NCI-H774 (cell line): ENCODE data around the gene BCAS4.

Experiments
- DNase-seq: peaks from one replicate; lab custom pipeline; 2025; lab: John Stamatoyannopoulos, UW

Gene BCAS4

GRCh38 chr20:50823319-50823718 lies 28.5 kb downstream of the BCAS4 start:
- no peak for DNase-seq

DNA sequence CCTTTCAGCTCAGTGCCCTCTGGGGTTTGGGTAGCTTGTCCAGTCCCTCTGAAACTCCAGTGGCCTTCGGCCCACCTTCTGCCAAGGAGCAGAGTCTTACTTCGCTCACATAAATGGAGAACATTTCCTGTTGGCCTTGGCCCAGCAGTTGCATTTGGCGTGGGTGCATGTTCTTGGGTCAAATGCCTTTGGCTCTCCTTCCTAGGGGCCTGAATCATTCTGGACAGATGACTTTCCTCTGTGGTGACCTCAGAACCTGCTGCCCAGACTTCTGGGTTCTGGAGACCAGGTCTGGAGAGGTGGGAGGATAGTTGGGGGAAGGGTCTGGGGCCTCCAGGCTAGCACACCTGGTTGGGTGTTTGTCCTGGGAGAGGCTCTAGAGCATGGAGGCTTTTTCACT lies 29.3 kb downstream of the BCAS4 start:
- no peak for DNase-seq

DNA sequence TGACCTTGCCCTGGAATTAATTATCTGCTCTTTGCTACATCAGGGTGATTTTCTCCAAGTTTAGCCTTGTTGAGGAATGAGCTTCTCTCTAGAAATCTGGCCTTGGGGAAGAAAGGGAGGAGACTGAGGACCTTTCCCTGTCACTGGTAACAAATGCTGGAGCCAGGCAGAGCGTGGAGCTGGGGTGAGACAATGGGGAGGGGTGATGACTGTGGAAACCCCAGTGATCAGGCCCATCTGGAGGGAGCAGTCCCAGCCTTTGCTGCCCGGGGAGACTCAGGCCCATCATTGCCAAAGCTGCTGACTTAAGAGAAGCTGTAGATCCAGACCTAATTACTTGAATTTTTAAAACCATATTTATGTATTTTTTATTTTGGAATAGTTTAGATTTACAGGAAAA lies 31.3 kb downstream of the BCAS4 start:
- DNase-seq = no peak

DNA sequence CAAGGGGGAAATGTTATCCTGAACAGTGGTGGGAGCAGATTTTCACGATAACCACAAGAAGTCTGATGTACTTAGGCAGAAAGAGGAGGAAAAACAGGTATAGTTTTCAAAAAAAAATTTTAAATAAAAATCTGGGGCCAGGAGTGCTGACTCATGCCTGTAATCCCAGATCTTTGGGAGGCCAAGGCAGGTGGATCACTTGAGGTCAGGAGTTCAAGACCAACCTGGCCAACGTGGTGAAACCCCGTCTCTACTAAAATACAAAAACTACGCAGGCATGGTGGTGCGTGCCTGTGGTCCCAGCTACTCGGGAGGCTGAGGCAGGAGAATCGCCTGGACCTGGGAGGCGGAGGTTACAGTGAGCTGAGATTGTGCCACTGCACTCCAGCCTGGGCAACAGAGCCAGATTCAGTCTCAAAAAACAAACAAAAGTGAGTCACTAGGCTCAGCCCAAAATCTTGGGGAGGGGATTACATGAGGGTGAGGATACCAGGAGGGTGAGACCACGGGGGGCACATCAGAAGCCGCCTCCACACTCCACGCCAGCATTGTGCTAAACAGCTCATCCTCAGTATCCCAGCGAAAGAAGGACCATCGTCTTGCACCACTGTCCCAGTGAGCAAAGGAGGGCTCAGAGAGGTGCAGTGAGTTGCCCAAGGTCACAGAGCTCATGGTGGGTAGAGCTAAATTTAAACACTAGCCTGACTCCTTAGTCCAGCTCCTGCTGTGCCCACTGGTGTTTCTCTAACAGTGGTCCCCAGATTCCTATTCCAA lies 33.7 kb downstream of the BCAS4 start:
- DNase-seq = no peak

GRCh38 chr20:50831622-50832021 lies 36.8 kb downstream of the BCAS4 start:
- no peak for DNase-seq

DNA sequence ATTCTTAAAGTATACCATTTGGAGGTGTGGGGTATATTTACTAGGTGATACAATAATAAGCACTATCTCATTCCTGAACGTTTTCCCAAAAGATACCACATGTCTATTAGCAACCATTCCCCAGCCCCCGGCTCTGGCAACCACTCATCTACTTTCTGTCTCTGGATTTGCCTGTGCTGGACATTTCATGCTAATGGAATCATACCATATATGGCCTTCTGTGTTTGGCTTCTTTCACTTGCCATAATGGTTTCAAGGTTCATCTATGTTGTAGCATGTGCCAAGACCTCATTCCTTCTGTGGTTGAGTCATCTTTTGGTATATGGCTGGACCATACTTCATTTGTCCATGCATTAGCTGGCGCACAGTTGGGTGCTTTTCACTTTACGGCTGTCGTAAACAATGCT lies 39.7 kb downstream of the BCAS4 start:
- DNase-seq = no peak

DNA sequence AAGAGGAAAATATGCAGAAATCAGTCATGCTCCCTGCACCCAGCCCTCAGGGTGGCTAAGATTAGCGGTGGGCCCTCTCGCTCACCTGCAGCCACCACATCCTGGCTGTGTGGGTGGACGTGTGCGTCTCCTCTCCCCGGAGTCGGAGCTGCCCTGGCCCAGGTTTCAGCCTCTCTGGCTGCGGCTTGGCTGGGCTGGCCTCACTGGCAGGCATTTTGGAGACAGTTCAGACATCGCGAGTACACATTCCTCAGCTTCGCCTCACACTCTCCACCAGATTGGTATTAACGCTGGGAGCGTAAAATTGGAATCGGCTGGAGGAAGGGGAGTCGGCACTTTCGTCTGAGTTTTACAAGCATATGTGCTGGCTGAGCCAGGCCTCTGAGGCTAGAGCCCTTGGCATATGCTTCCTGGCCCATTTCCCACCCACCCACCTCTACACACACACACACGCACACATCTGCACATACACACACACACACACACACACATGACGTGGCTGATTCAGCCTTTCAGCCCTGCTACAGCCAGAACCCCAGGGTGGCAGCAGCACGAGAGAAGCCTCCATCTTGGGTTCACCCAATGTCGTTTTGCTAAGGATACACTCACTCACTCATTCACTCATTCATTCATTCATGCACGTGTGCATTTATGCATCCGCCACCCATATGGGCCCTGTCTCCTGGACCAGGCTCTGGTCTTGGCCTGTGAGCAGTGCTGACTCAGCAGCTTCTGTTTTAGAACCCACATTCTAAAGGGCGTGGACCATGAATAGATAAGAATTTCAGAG lies 42.9 kb downstream of the BCAS4 start:
- DNase-seq = no peak

GRCh38 chr20:50838322-50838625 lies 43.4 kb downstream of the BCAS4 start:
- DNase-seq = no peak

DNA sequence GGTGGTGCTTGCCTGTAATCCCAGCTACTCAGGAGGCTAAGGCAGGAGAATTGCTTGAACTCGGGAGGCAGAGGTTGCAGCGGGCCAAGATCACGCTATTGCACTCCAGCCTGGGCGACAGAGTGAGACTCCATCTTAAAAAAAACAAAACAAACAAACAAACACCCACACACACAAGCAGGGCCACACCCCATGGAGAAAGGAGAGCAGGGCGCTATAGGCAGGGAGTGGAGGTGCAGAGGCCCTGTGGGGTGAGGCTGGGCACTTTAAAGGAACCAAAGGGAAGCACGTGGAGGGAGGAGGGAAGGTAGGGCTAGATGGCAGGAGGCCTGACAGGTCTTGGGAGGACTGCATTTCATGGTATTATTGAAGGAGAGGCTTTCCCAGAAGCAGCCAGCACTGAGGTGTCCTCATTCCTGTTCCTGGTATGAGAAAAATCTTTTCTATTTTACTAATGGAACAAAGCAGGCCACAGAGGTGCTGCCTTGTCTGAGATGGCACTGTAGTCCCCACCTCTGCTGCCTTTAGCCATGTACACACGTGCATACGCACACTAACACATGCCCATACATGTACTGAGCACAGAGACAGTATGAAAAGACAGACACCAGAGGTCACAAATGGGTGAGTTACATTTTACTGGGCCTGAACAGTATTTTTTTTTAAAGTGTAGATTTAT lies 44.0 kb downstream of the BCAS4 start:
- no peak for DNase-seq

DNA sequence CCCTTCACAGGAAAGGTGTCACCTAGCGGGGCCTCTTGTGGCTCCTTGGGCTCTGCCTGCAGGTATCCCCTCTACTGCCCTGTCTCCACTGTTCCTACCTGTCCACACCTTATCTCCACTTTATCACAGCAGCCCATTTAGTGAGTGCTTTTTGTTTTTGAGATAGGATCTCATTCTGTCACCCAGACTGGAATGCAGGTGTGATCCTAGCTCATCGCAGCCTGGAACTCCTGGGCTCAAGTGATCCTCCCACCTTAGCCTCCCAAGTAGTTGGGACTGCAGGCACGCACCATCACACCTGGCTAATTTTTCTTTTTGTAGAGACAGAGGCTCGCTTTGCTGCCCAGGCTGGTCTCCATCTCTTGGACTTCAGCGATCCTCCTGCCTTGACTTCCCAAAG lies 48.0 kb downstream of the BCAS4 start:
- DNase-seq = no peak

GRCh38 chr20:50843331-50844276 lies 48.7 kb downstream of the BCAS4 start:
- DNase-seq = no peak

DNA sequence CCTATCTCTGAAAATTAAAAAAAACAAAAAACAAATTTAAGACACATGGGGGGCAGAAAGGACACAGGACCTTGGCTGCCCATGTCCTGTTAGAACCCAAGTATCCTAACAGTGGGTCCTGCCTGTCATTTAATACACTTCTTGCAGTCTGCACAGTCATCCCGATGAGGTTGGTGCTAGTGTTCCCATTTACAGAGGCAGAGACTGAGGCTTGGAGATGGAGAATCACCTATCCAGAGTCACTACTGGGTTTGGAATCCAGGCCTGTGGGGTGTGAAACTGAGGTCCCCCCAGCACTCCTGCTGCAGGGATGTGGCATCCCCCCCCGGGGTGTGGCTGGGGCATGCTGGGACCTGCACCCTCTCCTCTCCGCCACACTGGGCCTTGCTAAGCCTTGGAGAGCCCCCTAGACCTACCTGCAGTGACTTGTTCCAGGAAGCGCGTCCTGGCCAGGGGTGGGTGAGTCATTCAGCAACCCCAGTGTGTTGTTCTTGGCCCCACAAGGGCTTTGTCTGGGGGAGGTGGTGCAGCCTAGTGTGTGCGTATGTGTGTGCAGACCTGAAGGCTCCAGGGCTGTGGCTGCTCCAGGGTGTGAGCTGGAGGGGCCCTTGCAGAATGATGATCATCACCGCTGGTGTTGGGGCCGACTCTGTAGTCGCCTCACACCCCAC lies 49.7 kb downstream of the BCAS4 start:
- DNase-seq = no peak

DNA sequence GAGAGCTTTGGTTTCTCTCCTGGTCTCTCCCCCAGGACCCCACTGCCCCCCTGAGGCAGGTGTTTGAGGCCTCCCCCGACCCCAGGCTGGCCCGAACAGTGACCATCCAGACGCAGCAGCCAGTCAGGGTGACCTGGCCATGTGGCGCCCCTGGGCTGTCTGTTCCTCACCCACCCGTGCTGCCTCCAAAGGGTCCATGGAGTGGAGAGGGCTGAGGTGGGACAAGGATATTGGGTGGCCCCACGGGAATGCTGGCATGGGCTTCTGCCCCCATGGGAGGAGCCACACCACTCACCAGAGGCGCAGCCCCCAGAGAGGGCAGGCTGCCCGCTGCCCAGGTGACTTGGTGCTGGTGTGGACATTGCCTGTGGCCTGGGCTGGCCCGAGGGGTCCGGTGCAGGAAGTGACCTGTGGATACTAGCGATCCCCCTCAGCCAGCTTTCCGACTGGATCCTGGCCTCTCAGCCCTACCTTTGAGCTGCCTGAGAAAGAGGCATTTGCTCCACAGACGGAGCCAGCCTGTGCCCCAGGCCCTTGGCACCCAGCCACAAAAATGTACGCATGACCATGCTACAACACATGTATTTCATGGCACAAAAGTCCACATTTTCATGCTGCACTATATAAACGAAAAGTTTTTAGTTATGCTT lies 50.8 kb downstream of the BCAS4 start:
- DNase-seq = no peak

DNA sequence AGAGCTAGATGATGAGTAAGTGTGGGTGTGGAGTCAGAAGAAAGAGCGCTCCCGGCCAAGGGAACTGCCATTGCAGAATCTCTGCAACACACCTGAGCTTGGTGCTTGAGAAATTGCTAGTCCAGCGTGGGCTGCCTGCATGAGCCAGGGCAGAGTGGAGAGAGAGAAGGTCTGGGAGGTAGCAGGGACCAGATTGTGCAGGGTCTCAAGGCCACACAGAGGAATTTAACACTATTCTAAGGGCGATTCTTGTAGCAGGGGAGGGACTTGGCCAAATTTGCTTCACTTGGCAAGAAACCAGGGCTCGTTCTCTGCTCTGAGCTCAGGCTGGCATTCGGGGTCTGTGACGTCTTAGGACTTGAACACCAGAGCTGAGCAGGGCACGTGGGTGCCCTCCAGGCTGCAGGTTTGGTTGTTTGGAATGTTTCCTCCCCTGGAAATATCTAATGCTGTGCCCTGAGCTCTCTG lies 53.5 kb downstream of the BCAS4 start:
- DNase-seq = no peak

- DNase-seq = no peak
Measured at GRCh38 chr20:50848846-50849673, 54.2 kb downstream of the BCAS4 start.

DNA sequence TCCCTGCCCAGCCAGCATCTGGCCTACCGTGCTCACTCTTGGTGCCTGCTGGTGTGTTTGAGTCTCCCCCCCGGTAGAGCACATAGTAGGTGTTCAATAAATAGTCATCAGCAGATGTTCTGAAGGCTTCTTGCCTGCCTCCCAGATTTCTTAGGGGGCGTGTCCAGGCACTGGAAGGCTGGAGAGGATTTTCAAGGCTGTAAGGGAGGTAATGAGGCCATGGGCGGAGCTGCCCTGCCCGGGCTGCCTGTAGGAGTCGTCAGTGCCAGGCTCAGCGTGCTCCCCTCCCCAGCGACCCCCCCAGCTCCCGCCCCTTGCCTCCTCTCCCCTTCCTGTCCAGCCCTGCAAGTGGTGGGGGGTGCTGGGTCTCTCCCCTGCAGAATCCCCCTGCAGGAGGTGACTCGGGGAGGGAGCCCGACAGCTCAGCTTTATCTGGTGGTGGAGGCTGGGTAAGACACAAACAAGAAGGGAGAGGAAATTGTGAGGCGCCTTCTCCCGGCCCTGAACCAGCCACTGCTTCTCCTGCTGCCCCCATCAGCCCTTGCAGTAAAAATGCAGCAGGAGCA lies 55.9 kb downstream of the BCAS4 start:
- DNase-seq = no peak

- no peak for DNase-seq
Measured at GRCh38 chr20:50852085-50852484, 57.2 kb downstream of the BCAS4 start.

- DNase-seq = no peak
Measured at GRCh38 chr20:50854506-50855249, 59.8 kb downstream of the BCAS4 start.
